Measurements from ENCODE around the gene VPS52. TPM values are rescaled to one million over a fixed set of nuclear protein-coding genes. Genes with fewer than 3 reads are reported as not detected.

Gene VPS52
- total RNA-seq, 1 experiment from 2014 or later, result 33.8 TPM

GRCh38 chr6:33259032-33259431, 12.6 kb downstream of the VPS52 start:
- Histone ChIP-seq H3K27ac (no peak overlapping the region), H3K4me3 (no peak overlapping the region), H3K9me3 (replicated peaks) (no peaks in the 10 kb centered on the region), H3K36me3 (peaks cover 17% of the 10 kb centered on the region; the same call in 1 of the 2 replicates), H3K27me3 (no peaks in the 10 kb centered on the region), H3K4me1 (no peaks in the 10 kb centered on the region)
- DNase-seq, result no peak

- DNase-seq, result no peak
- no peaks in the 10 kb centered on the region for H3K4me1 ChIP-seq
- no peaks in the 10 kb centered on the region for H3K27me3 ChIP-seq
- H3K27ac ChIP-seq, result no peak overlapping the region
- H3K9me3 ChIP-seq (replicated peaks), result no peaks in the 10 kb centered on the region
- H3K36me3 ChIP-seq, result peaks cover 8% of the 10 kb centered on the region; the same call in 1 of the 2 replicates
- no peak overlapping the region for H3K4me3 ChIP-seq
Measured at GRCh38 chr6:33254591-33254990, 17.1 kb downstream of the VPS52 start.

- H3K27ac ChIP-seq, result no peak overlapping the region
Measured at GRCh38 chr6:33252759-33253158, 18.9 kb downstream of the VPS52 start.

GRCh38 chr6:33251395-33252012, 20.2 kb downstream of the VPS52 start:
- no peaks in the 10 kb centered on the region for H3K27me3 ChIP-seq
- H3K4me3 ChIP-seq, result no peak overlapping the region
- no peaks in the 10 kb centered on the region for H3K9me3 ChIP-seq (replicated peaks)
- H3K4me1 ChIP-seq, result no peaks in the 10 kb centered on the region; the same call in 1 of the 2 replicates
- no peak overlapping the region for H3K27ac ChIP-seq
- no peaks in the 10 kb centered on the region for H3K36me3 ChIP-seq
- no peak for DNase-seq

More at GRCh38 chr6:33252759-33253158, 18.9 kb downstream of the VPS52 start:
- Histone ChIP-seq H3K36me3 (peaks cover 7% of the 10 kb centered on the region; the same call in 1 of the 2 replicates), H3K4me3 (no peak overlapping the region), H3K4me1 (no peaks in the 10 kb centered on the region; the same call in 1 of the 2 replicates), H3K27me3 (no peaks in the 10 kb centered on the region), H3K9me3 (replicated peaks) (no peaks in the 10 kb centered on the region)
- no peak for DNase-seq

- no peak for DNase-seq
- Histone ChIP-seq H3K27me3 (no peaks in the 10 kb centered on the region), H3K4me1 (no peaks in the 10 kb centered on the region; the same call in 1 of the 2 replicates), H3K9me3 (replicated peaks) (no peaks in the 10 kb centered on the region), H3K27ac (no peak overlapping the region), H3K4me3 (no peak overlapping the region), H3K36me3 (no peaks in the 10 kb centered on the region)
Measured at GRCh38 chr6:33250731-33251130, 20.9 kb downstream of the VPS52 start.

- H3K9me3 ChIP-seq (replicated peaks), result no peaks in the 10 kb centered on the region
- DNase-seq, result peak in 1 of 2 experiments; percentile 26
- H3K27ac ChIP-seq, result peak overlapping the region; percentile 58
- no peaks in the 10 kb centered on the region for H3K27me3 ChIP-seq
- H3K4me3 ChIP-seq, result peak overlapping the region; percentile 64
- H3K4me1 ChIP-seq, result no peaks in the 10 kb centered on the region; the same call in 1 of the 2 replicates
- no peaks in the 10 kb centered on the region for H3K36me3 ChIP-seq
Measured at GRCh38 chr6:33249732-33250630, 21.7 kb downstream of the VPS52 start.

GRCh38 chr6:33248932-33249731, 22.5 kb downstream of the VPS52 start:
- H3K36me3 ChIP-seq, result no peaks in the 10 kb centered on the region
- H3K27ac ChIP-seq, result peak overlapping the region; percentile 65
- no peaks in the 10 kb centered on the region; the same call in 1 of the 2 replicates for H3K4me1 ChIP-seq
- peak overlapping the region; percentile 64 for H3K4me3 ChIP-seq
- DNase-seq, result peak; percentile 98 to 99
- H3K27me3 ChIP-seq, result no peaks in the 10 kb centered on the region
- no peaks in the 10 kb centered on the region for H3K9me3 ChIP-seq (replicated peaks)

GRCh38 chr6:33248643-33248931, 23.1 kb downstream of the VPS52 start:
- Histone ChIP-seq H3K9me3 (replicated peaks) (no peaks in the 10 kb centered on the region), H3K36me3 (no peaks in the 10 kb centered on the region), H3K27ac (peak overlapping the region; percentile 65), H3K27me3 (no peaks in the 10 kb centered on the region), H3K4me1 (no peaks in the 10 kb centered on the region; the same call in 1 of the 2 replicates), H3K4me3 (peak overlapping the region; percentile 64)
- DNase-seq, result no peak

- no peaks in the 10 kb centered on the region for H3K9me3 ChIP-seq (replicated peaks)
- H3K4me1 ChIP-seq, result no peaks in the 10 kb centered on the region; the same call in 1 of the 2 replicates
- peak overlapping the region; percentile 64 for H3K4me3 ChIP-seq
- H3K27me3 ChIP-seq, result no peaks in the 10 kb centered on the region
- no peaks in the 10 kb centered on the region for H3K36me3 ChIP-seq
- DNase-seq, result peak; percentile 86 to 94
- peak overlapping the region; percentile 65 for H3K27ac ChIP-seq
Measured at GRCh38 chr6:33247977-33248642, 23.6 kb downstream of the VPS52 start.

GRCh38 chr6:33243476-33243875, 28.2 kb downstream of the VPS52 start:
- Histone ChIP-seq H3K4me1 (no peaks in the 10 kb centered on the region; the same call in 1 of the 2 replicates), H3K27ac (no peak overlapping the region), H3K9me3 (replicated peaks) (no peaks in the 10 kb centered on the region), H3K36me3 (no peaks in the 10 kb centered on the region), H3K4me3 (no peak overlapping the region), H3K27me3 (peaks cover 3% of the 10 kb centered on the region; the same call in 1 of the 2 replicates)
- DNase-seq, result no peak

GRCh38 chr6:33241968-33242367, 29.7 kb downstream of the VPS52 start:
- H3K36me3 ChIP-seq, result no peaks in the 10 kb centered on the region
- DNase-seq, result no peak
- no peaks in the 10 kb centered on the region for H3K9me3 ChIP-seq (replicated peaks)
- no peaks in the 10 kb centered on the region for H3K4me1 ChIP-seq
- no peak overlapping the region for H3K27ac ChIP-seq
- peaks cover 3% of the 10 kb centered on the region; the same call in 1 of the 2 replicates for H3K27me3 ChIP-seq
- no peak overlapping the region for H3K4me3 ChIP-seq

- H3K36me3 ChIP-seq, result no peaks in the 10 kb centered on the region
- H3K4me1 ChIP-seq, result no peaks in the 10 kb centered on the region
- no peaks in the 10 kb centered on the region for H3K9me3 ChIP-seq (replicated peaks)
- no peak for DNase-seq
- H3K27me3 ChIP-seq, result peaks cover 3% of the 10 kb centered on the region; the same call in 1 of the 2 replicates
- no peak overlapping the region for H3K27ac ChIP-seq
- H3K4me3 ChIP-seq, result no peak overlapping the region
Measured at GRCh38 chr6:33237741-33238140, 33.9 kb downstream of the VPS52 start.

GRCh38 chr6:33236852-33237251, 34.8 kb downstream of the VPS52 start:
- Histone ChIP-seq H3K36me3 (no peaks in the 10 kb centered on the region), H3K27me3 (peaks cover under 1% of the 10 kb centered on the region; the same call in 1 of the 2 replicates), H3K4me3 (no peak overlapping the region), H3K4me1 (no peaks in the 10 kb centered on the region), H3K27ac (no peak overlapping the region), H3K9me3 (replicated peaks) (no peaks in the 10 kb centered on the region)
- no peak for DNase-seq

- Histone ChIP-seq H3K27ac (no peak overlapping the region), H3K27me3 (no peaks in the 10 kb centered on the region; the same call in 1 of the 2 replicates), H3K4me3 (no peak overlapping the region), H3K9me3 (replicated peaks) (no peaks in the 10 kb centered on the region), H3K36me3 (no peaks in the 10 kb centered on the region), H3K4me1 (no peaks in the 10 kb centered on the region)
- DNase-seq, result no peak
Measured at GRCh38 chr6:33236328-33236727, 35.3 kb downstream of the VPS52 start.

Measured in SJCRH30 (cell line).